Brain microvascular endothelial cell (primary cell): ENCODE measurements around the gene ARHGAP8.

Source experiments
- DNase-seq: peaks from one replicate; pipeline ENCODE4 v3.0.0-alpha.2; 2020
- H3K27ac ChIP-seq: fragments of 250-450 bp; sonication (Bioruptor Pico); 2 replicates; pipeline ENCODE4 v1.5.1; 2020; ENCODE audit warnings: mild to moderate bottlenecking, moderate library complexity
- H3K27me3 ChIP-seq: fragments of 250-450 bp; sonication (Bioruptor Pico); replicated peaks from 2 replicates; pipeline ENCODE4 v1.5.1; 2020; ENCODE audit warnings: mild to moderate bottlenecking
- H3K36me3 ChIP-seq: fragments of 250-450 bp; sonication (Bioruptor Pico); replicated peaks from 2 replicates; pipeline ENCODE4 v1.5.1; 2020; ENCODE audit warnings: mild to moderate bottlenecking
- H3K4me3 ChIP-seq: 2 replicates; pipeline ENCODE4 v1.5.1; 2011; ENCODE audit warnings: low read depth, mild to moderate bottlenecking, control low read depth, low read length, moderate library complexity
- in situ Hi-C: cut with HindIII; loops from 2 replicates; pipeline ENCODE4 v1.10.0; 2017; ENCODE audit warnings: low sequenced_read_pairs, low pct_ligation_motif_present
- TF ChIP-seq, protein P1 (sequence below): IDR thresholded peaks from 2 replicates; pipeline ENCODE4 v1.5.1; 2011; ENCODE audit warnings: low read depth, mild to moderate bottlenecking, moderate library complexity, low read length, control low read depth, inconsistent platforms; ENCODE audit errors: missing control alignments

Gene ARHGAP8

DNA sequence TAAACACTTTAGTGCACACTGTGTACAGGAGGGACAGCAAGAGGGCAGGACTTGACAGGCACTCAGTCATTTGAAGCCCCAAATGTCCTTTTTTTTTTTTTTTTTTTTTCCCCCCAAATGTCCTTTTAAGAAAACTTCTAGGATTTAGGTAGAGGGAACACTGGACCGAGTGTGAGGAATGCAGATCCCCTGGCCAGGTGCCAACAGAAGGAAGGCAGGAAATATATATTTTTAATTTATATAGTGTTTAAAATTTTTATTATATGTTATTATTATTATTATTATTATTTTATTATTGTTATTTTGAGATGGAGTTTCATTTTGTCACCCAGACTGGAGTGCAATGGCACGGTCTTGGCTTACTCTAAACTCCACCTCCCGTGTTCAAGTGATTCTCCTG is 35.5 kb downstream of the ARHGAP8 start:
- TF ChIP-seq, protein P1, sequence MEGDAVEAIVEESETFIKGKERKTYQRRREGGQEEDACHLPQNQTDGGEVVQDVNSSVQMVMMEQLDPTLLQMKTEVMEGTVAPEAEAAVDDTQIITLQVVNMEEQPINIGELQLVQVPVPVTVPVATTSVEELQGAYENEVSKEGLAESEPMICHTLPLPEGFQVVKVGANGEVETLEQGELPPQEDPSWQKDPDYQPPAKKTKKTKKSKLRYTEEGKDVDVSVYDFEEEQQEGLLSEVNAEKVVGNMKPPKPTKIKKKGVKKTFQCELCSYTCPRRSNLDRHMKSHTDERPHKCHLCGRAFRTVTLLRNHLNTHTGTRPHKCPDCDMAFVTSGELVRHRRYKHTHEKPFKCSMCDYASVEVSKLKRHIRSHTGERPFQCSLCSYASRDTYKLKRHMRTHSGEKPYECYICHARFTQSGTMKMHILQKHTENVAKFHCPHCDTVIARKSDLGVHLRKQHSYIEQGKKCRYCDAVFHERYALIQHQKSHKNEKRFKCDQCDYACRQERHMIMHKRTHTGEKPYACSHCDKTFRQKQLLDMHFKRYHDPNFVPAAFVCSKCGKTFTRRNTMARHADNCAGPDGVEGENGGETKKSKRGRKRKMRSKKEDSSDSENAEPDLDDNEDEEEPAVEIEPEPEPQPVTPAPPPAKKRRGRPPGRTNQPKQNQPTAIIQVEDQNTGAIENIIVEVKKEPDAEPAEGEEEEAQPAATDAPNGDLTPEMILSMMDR: no peak
- Histone ChIP-seq H3K4me3 (no peak overlapping the region), H3K36me3 (no peaks in the 10 kb centered on the region), H3K27me3 (no peaks in the 10 kb centered on the region), H3K27ac (no peak overlapping the region)
- DNase-seq: no peak
- in situ Hi-C loops: no loop called here

- in situ Hi-C loops: no loop called here
Observed at GRCh38 chr22:44793106-44793505, 40.7 kb downstream of the ARHGAP8 start.

GRCh38 chr22:44793506-44794172 is 41.3 kb downstream of the ARHGAP8 start:
- DNase-seq: no peak
- H3K27ac ChIP-seq: no peak overlapping the region
- TF ChIP-seq, protein P1: no peak
- H3K27me3 ChIP-seq: no peaks in the 10 kb centered on the region
- in situ Hi-C loops: no loop called here
- H3K36me3 ChIP-seq: no peaks in the 10 kb centered on the region
- no peak overlapping the region for H3K4me3 ChIP-seq

More at GRCh38 chr22:44793106-44793505, 40.7 kb downstream of the ARHGAP8 start:
- H3K4me3 ChIP-seq: no peak overlapping the region
- no peaks in the 10 kb centered on the region for H3K36me3 ChIP-seq
- no peak for DNase-seq
- TF ChIP-seq, protein P1: no peak
- H3K27ac ChIP-seq: no peak overlapping the region
- H3K27me3 ChIP-seq: no peaks in the 10 kb centered on the region

- Histone ChIP-seq H3K27ac (no peak overlapping the region), H3K27me3 (no peaks in the 10 kb centered on the region)
- TF ChIP-seq, protein P1: no peak
Observed at GRCh38 chr22:44795701-44796630, 43.6 kb downstream of the ARHGAP8 start.

DNA sequence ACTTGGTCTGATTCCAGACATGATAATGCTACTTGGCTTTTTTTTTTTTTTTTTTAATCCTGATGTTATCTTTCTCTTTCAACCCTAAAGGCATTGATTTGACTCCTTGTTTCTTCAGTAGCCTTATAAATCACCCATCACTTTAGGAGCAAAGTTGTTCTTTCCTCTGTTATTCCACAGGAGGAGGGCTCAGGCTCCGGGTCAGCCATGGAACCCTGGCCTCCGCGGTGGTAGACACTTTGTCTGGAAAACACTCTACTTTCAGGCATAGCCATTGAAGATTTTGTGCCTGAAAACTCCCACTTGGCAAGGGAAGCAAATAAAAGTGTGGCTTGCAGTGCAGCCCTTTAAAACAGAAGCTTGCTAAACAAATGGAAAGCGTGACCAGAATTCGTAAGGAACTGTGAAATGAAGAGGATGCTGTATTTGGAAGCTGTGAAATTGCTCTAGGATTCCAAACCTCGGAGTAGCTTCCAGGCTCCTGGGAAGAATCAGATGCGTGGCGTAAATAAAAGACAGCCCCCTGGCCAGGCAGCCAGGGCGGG is 44.9 kb downstream of the ARHGAP8 start:
- no peak for DNase-seq
- TF ChIP-seq, protein P1: no peak
- no peaks in the 10 kb centered on the region for H3K36me3 ChIP-seq
- H3K4me3 ChIP-seq: no peak overlapping the region
- H3K27me3 ChIP-seq: no peaks in the 10 kb centered on the region
- in situ Hi-C loops: no loop called here
- H3K27ac ChIP-seq: no peak overlapping the region

More at GRCh38 chr22:44795701-44796630, 43.6 kb downstream of the ARHGAP8 start:
- H3K4me3 ChIP-seq: no peak overlapping the region
- DNase-seq: no peak
- in situ Hi-C loops: no loop called here
- H3K36me3 ChIP-seq: no peaks in the 10 kb centered on the region
